Endodermal cell (in vitro differentiated cells): ENCODE measurements around the gene CALU. TPM values are rescaled to one million over a fixed set of nuclear protein-coding genes. Genes with fewer than 3 reads are reported as not detected.

Experiments used
- DNase-seq: peaks from one replicate; pipeline ENCODE4 v3.0.0-alpha.2; 2017
- H3K27ac ChIP-seq: 2 replicates; pipeline ENCODE4 v1.5.1; 2013; ENCODE audit warnings: mild to moderate bottlenecking, low read depth, low read length, moderate library complexity
- H3K27me3 ChIP-seq: 2 replicates; pipeline ENCODE4 v1.6.1; 2013; ENCODE audit warnings: mild to moderate bottlenecking, low read length, moderate library complexity; ENCODE audit not compliant: insufficient read depth, control insufficient read depth, poor library complexity, severe bottlenecking
- H3K36me3 ChIP-seq: 2 replicates; pipeline ENCODE4 v1.7.0; 2013; ENCODE audit warnings: mild to moderate bottlenecking, low read length, moderate library complexity; ENCODE audit not compliant: control insufficient read depth, insufficient read depth
- H3K4me1 ChIP-seq: one replicate; pipeline ENCODE4 v1.7.0; 2013; ENCODE audit warnings: low read length; ENCODE audit not compliant: control insufficient read depth, insufficient read depth
- H3K4me3 ChIP-seq: 2 replicates; pipeline ENCODE4 v1.5.1; 2013; ENCODE audit warnings: mild to moderate bottlenecking, low read length, moderate library complexity
- H3K9ac ChIP-seq: 2 replicates; pipeline ENCODE4 v1.6.1; 2013; ENCODE audit warnings: mild to moderate bottlenecking, low read length, moderate library complexity; ENCODE audit not compliant: poor library complexity, severe bottlenecking; ENCODE audit errors: extremely low read depth
- H3K9me3 ChIP-seq: 2 replicates; pipeline ENCODE4 v1.6.1; 2013; ENCODE audit warnings: mild to moderate bottlenecking, low read length, moderate library complexity; ENCODE audit not compliant: control insufficient read depth
- H3K27ac Mint-ChIP-seq: 2 replicates; pipeline ENCODE4 v1.8.0; 2020; ENCODE audit warnings: mixed read lengths
- H3K27me3 Mint-ChIP-seq: 2 replicates; pipeline ENCODE4 v1.8.0; 2021; ENCODE audit warnings: mild to moderate bottlenecking, mixed read lengths; ENCODE audit not compliant: insufficient read depth
- H3K36me3 Mint-ChIP-seq: 2 replicates; pipeline ENCODE4 v1.8.0; 2020; ENCODE audit warnings: low read depth, mixed read lengths
- H3K4me1 Mint-ChIP-seq: 2 replicates; pipeline ENCODE4 v1.8.0; 2020; ENCODE audit warnings: mixed read lengths
- H3K4me3 Mint-ChIP-seq: 2 replicates; pipeline ENCODE4 v1.8.0; 2020; ENCODE audit warnings: mild to moderate bottlenecking, moderate library complexity, mixed read lengths
- H3K9me3 Mint-ChIP-seq: 2 replicates; pipeline ENCODE4 v1.8.0; 2020; ENCODE audit warnings: mild to moderate bottlenecking, mixed read lengths
- WGBS, 2 experiments: methylation state at CpG; one replicate each; pipeline versions ENCODE4 v1.1.5 to v1.1.7; 2013; ENCODE audit warnings: missing lambda C conversion rate in 2 of 2, mixed read lengths in 1 of 2; ENCODE audit not compliant: insufficient coverage in 1 of 2, insufficient read length in 1 of 2; 5-methylcytosine and 5-hydroxymethylcytosine counted together
- total RNA-seq, 2 donors: library from RNA; stranded (reverse); fragmentation: NEBNext Ultra II Directional in 1 of 2; extraction: Animal tissue kit (Norgen Biotek cat#: 25700) in 1 of 2; gene quantifications; 2 replicates in 1 of 2; 3 replicates in 1 of 2; pipeline ENCODE4 v1.2.1, GENCODE V29; 2021
- TF ChIP-seq, protein P1 (sequence below): fragments of 200-600 bp; sonication (generic); conservative IDR thresholded peaks from 2 replicates; pipeline ENCODE4 v1.5.0; 2021; ENCODE audit warnings: antibody characterized with exemption, mild to moderate bottlenecking

CALU gene
- total RNA-seq, 2 donors from 2014 or later, result 160 to 186 TPM

DNA sequence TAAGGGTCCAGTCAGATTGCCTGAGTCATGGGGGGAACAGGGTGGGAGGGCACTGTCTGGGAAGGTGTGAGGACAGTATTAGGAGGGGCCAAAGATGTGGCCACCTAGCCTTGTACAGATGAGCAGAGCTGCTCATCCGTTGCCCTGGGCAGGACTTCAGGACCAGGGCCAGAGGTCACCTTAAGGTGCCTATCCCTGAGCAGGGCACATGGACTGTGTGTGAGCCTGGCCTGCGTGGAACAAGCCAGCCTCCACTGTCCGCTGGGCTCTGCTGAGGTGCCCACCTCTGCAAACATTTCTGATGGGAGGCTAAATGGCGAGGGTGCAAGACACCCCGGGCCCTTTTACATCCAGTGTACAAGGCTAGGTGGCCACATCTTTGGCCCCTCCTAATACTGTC is 39.8 kb downstream of the CALU start:
- no peak overlapping the region for H3K4me3 Mint-ChIP-seq
- Histone ChIP-seq H3K9me3 (peaks cover 8% of the 10 kb centered on the region), H3K36me3 (peaks cover 10% of the 10 kb centered on the region), H3K4me1 (no peaks in the 10 kb centered on the region), H3K4me3 (no peak overlapping the region), H3K27me3 (no peaks in the 10 kb centered on the region), H3K9ac (no peak overlapping the region), H3K27ac (no peak overlapping the region)
- peaks cover 11% of the 10 kb centered on the region for H3K36me3 Mint-ChIP-seq
- peaks cover 25% of the 10 kb centered on the region for H3K9me3 Mint-ChIP-seq
- H3K27ac Mint-ChIP-seq, result no peak overlapping the region
- TF ChIP-seq, protein P1, sequence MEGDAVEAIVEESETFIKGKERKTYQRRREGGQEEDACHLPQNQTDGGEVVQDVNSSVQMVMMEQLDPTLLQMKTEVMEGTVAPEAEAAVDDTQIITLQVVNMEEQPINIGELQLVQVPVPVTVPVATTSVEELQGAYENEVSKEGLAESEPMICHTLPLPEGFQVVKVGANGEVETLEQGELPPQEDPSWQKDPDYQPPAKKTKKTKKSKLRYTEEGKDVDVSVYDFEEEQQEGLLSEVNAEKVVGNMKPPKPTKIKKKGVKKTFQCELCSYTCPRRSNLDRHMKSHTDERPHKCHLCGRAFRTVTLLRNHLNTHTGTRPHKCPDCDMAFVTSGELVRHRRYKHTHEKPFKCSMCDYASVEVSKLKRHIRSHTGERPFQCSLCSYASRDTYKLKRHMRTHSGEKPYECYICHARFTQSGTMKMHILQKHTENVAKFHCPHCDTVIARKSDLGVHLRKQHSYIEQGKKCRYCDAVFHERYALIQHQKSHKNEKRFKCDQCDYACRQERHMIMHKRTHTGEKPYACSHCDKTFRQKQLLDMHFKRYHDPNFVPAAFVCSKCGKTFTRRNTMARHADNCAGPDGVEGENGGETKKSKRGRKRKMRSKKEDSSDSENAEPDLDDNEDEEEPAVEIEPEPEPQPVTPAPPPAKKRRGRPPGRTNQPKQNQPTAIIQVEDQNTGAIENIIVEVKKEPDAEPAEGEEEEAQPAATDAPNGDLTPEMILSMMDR, result no peak
- peaks cover 6% of the 10 kb centered on the region for H3K27me3 Mint-ChIP-seq
- DNase-seq, result no peak
- H3K4me1 Mint-ChIP-seq, result peaks cover 14% of the 10 kb centered on the region
- 84 to 97% methylated on average over 3 to 5 of the region's 5 CpGs for WGBS, 2 experiments

DNA sequence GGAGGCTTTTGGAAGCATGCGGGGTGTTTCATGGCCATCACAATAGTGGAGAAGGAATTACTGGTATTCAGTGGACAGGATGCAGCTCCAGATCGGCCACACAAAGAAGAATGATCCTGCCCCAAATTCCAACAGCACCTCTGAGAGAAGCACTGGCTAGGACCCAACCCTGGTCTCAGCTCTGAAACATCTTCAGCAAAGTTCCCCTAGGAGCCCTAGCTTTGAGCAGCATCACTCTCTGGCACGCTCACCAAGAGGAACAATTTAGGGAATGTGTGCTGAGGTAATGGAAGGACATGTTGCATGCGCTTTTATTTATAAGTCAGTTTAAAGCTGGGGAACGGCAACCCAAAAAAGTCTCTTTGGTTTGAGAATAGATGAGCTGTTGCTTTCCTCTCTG is 42.0 kb downstream of the CALU start:
- no peak for DNase-seq
- Histone ChIP-seq H3K9ac (no peak overlapping the region), H3K27me3 (peaks cover 8% of the 10 kb centered on the region), H3K4me3 (no peak overlapping the region), H3K9me3 (peaks cover 8% of the 10 kb centered on the region), H3K36me3 (no peaks in the 10 kb centered on the region), H3K27ac (no peak overlapping the region), H3K4me1 (no peaks in the 10 kb centered on the region)
- no peaks in the 10 kb centered on the region for H3K36me3 Mint-ChIP-seq
- TF ChIP-seq, protein P1, result no peak
- H3K4me1 Mint-ChIP-seq, result peaks cover 14% of the 10 kb centered on the region
- peaks cover 8% of the 10 kb centered on the region for H3K27me3 Mint-ChIP-seq
- WGBS, 2 experiments, result 91% methylated on average over 5 of the region's 5 CpGs; no CpG with 5 or more reads in 1 of the 2 experiments
- no peak overlapping the region for H3K4me3 Mint-ChIP-seq
- peaks cover 25% of the 10 kb centered on the region for H3K9me3 Mint-ChIP-seq
- H3K27ac Mint-ChIP-seq, result no peak overlapping the region

DNA sequence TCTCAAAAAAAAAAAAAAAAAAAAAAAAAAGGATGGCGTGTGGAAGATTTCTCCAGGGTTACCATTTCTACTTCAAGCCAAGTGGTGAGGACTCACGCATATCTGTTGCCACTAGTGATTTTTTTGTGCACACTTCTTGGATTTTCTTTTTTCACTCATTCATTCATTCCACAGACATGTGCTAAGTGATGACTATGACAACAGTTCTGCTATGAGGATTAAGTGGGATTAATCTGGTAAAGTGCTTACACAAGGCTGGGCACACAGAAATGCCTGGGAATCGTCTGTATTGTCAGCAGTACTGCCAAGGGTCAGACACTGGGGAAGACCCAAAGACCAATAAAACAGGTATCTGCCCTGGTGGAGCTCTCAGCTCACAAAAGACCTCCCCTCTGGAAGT is 42.7 kb downstream of the CALU start:
- no peak overlapping the region for H3K4me3 ChIP-seq
- no peaks in the 10 kb centered on the region for H3K4me1 ChIP-seq
- peaks cover 14% of the 10 kb centered on the region for H3K27me3 ChIP-seq
- Mint-ChIP-seq H3K27ac (no peak overlapping the region), H3K36me3 (no peaks in the 10 kb centered on the region), H3K9me3 (peaks cover 19% of the 10 kb centered on the region), H3K4me1 (peaks cover 14% of the 10 kb centered on the region), H3K27me3 (peaks cover 13% of the 10 kb centered on the region), H3K4me3 (no peak overlapping the region)
- no peak overlapping the region for H3K9ac ChIP-seq
- TF ChIP-seq, protein P1, result no peak
- 95 to 100% methylated on average over 1 to 3 of the region's 3 CpGs for WGBS, 2 experiments
- no peak overlapping the region for H3K27ac ChIP-seq
- DNase-seq, result no peak
- no peaks in the 10 kb centered on the region for H3K36me3 ChIP-seq
- H3K9me3 ChIP-seq, result peaks cover 8% of the 10 kb centered on the region
